T47D (cell line): ENCODE measurements around the gene DNER.
"Not testable (repeated sequence)": the region's sequence is repeated elsewhere in the genome, so short reads cannot be mapped to it uniquely, and the experiment has no call there.

Experiments used
- DNase-seq, 2 experiments: peaks; one replicate each; pipeline versions ENCODE4 v3.0.0 to v3.0.0-alpha.2; 2011 to 2012; ENCODE audit warnings: low read depth in 1 of 2, low spot score in 1 of 2
- JUND ChIP-seq: IDR thresholded peaks from 2 replicates; pipeline ENCODE4 v1.6.1; 2012; ENCODE audit warnings: low read depth
- in situ Hi-C: cut with HindIII; loops from 2 replicates; pipeline ENCODE4 v1.10.0; 2016; ENCODE audit warnings: low sequenced_read_pairs, low pct_unique_long_range_greater_than_20kb

Gene DNER

DNA sequence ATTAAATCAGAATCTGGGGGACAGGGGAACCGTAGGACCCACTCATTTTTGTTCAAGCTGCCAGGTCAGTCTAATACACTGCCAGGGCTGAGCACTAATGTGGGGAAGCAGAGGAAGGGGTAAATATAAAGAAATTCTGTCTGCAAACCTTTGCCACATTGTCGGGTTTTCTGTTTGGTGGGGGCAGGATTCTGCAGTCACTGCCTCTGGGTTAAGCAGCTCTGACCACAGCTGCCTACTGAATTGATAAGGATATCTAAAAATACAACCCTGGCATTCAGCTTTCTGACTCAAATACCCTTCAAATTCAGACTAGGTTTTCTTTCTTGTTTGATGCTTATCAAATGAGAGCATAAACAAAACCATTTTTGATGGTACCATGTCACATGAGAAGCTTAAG lies 6.0 kb downstream of the DNER start:
- in situ Hi-C loops, result no loop called here
- no peak for DNase-seq
- no peak for TF ChIP-seq JUND

DNA sequence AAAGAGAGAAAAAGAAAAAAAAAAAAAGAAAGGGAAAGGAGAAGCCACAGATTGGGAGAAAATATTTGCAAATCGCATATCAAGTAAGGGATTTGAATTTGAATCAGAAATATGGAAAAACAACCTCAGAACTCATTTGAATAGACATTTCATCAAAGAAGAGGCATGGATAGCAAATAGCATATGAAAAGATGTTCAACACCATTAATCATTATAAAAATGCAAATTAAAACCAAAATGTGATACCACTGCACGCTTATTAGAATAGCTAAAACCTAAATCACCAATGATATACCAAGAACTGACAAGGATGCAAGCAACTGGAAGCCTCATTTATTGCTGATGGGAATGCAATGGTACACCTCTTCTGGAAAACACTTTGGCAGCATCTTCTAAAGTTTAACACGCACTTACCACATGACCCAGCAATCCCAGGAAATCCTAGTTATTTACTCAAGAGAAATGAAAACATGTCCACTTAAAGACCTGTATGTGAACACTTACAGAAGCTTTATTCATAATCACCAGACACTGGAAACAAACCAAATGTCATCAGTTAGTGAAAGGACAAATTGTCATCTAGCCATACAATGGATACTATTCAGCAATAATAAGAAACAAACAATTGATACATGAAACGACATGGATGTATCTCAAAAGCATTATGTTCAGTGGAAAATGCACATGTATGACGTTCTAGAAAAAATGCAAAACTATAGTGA lies 10.3 kb downstream of the DNER start:
- DNase-seq, result no peak
- in situ Hi-C loops, result no loop called here
- no peak for TF ChIP-seq JUND

DNA sequence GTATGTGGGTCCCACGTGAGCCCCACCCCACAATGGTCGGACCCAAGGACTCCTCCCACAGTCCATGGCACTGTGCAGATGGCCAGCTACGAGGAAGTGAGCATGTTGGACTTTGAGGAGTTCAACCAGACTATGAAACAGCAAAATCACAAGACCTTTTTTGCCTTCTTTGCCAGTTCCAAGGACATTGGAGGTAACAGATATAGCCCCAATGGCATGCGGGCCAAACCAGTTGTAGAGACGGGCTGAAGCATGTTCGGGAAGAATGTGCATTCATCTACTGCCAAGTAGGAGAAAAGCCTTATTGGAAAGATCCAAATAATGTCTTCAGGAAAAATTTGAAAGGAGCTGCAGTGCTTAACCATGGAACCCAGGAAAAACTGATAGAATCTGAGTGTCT lies 12.6 kb downstream of the DNER start:
- DNase-seq, result no peak
- TF ChIP-seq JUND, result no peak
- in situ Hi-C loops, result no loop called here

DNA sequence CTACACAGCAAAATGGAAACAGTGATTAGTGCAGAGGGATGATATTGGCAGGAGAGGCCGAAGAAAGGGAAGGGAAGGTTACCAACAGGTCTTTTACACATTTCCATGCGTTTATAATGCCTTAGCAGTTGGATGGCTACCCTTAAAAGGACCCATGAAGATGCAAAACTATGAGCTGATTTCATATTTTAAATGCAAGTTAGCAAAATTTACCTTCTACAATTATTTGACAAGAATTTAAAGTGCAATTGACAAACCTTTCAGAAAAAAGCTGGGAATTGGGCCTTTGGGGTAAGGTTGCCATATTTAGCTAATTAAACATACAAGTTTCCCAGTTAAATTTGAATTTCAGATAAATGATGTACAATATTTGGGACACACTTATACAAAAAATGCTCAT lies 13.3 kb downstream of the DNER start:
- no peak for TF ChIP-seq JUND
- no peak for DNase-seq
- in situ Hi-C loops, result no loop called here

DNA sequence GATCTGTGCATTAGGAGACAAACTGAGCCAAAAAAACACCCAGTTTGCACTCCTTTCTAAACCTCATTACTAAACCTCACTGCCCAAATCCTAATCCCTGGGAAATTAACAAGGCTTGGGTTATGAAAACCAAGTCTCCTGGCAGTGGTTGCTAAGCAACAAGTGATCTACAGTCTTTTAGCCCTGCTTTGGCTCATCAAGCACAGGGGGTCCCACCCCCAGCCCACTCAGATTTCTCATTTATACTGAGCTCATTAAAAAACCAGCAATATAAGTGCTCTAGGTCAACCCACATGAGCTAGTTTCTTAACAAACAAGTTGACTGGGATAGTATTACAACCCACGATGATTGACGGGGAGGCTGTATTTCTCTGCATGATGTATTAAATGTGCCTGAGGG lies 18.4 kb downstream of the DNER start:
- TF ChIP-seq JUND, result no peak
- in situ Hi-C loops, result no loop called here
- DNase-seq, result no peak

DNA sequence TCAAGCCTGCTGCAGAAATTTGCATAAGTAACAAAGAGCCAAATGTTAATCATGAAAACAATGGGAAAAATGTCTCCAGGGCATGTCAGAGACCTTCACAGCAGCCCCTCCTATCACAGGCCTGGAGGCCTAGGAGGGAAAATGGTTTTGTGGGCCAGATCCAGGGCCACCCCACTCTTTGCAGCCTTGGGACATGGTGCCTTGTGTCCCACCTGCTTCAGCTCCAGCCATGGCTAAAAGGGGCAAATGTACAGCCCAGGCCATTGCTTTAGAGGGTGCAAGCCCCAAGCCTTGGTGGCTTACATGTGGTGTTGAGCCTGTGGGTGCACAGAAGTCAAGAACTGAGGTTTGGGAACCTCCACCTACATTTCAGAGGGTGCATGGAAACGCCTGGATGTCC lies 20.5 kb downstream of the DNER start:
- DNase-seq, in situ Hi-C loops: not testable (repeated sequence)

DNA sequence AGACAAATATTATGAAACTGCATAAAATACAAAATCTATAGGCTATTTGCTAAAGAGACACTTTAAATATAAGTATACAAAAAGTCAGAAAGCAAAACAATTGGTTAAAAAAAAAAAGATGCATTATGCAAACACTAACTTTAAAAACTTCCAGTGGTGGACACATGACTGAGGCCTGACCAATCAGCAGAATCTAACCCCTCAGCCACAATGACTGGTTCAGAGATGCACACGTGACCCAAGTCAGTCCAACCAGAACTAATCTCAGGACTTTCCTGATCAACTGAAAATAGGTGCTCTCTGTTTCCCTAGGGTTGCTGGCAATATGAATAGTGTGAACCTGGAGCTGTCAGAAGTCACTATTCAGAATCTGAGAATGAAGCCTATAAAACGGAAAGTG lies 22.7 kb downstream of the DNER start:
- TF ChIP-seq JUND, result no peak
- in situ Hi-C loops, result no loop called here
- DNase-seq, result no peak

DNA sequence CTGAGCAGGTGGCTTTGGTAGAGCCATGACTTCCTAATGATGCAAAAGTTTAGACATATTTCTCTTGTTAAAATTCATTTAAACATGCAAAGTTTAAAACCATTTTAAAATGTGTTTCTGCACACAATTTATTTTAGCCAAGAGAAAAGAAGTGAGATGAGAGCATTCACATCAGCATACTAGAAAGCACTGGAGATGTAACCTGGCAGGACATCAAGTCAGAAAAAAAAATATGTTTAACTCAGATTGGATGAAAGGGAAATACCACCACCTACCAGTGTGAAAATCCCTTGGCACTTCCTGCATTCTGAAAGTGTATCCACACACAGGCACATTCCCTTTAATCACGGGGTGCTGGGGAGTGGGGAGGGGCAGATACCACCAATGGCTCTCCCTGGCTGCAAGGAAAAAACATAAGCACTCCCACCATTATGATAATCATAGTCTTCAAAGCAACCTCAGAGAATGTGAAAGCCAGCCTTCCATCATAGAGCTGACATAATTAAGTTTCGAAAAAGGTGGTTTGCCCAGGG lies 25.0 kb downstream of the DNER start:
- TF ChIP-seq JUND, result no peak
- DNase-seq, result no peak
- in situ Hi-C loops, result no loop called here

DNA sequence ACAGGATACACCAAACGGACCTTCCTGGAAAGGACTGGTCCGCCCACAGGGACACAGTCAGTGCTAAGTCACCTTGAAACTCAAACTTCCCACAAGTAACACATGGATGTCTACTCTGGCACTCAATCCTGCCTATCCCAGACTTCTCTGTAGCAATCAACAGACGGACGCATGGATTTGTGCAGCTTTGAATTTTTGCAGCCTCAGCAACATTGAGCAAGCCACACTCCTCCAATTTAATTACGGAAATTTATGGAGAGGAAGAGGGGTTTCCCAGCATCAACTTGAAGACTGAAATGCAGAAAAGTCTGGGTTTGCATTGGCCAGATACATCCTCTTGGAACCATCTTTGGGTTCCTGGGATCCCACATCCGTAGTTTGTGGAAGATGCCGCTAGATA lies 26.2 kb downstream of the DNER start:
- in situ Hi-C loops, result no loop called here
- TF ChIP-seq JUND, result no peak
- no peak for DNase-seq

DNA sequence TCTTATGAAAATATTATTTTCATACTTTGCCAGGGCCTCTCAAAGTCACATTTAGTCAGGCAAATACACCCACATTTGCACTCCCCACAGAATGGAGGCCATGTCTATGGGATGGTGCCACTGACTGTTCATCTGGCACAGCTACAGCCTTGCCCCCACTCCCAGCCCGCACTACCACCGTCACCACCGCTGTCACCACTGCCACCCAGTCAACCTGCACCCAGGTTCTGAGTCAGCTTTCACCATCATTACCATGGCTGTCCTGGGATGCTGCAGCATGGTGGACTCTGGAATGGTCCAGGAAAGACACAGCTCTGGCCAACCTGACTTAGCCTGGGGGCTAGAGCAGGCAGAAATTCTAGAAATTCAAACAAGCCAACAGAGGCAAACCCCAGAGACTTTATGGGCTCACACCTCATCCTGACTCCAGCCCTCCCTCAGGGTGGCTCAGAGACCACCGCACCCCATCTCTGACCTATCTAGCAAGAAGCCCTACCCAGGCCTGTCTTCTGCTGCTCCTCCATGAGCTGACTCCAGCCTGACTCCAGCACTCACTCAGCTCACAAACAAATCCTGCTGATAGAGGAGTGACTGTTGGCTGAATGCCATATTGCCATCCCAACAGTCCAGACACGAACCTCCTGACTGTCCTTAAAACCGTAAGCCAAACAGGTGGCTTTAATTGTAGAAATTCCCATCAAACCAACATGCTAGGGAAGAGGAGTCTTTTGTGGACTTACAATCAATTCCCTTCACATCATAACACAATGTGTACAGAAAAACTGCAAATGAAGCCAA lies 28.0 kb downstream of the DNER start:
- DNase-seq, result no peak
- in situ Hi-C loops, result no loop called here

DNA sequence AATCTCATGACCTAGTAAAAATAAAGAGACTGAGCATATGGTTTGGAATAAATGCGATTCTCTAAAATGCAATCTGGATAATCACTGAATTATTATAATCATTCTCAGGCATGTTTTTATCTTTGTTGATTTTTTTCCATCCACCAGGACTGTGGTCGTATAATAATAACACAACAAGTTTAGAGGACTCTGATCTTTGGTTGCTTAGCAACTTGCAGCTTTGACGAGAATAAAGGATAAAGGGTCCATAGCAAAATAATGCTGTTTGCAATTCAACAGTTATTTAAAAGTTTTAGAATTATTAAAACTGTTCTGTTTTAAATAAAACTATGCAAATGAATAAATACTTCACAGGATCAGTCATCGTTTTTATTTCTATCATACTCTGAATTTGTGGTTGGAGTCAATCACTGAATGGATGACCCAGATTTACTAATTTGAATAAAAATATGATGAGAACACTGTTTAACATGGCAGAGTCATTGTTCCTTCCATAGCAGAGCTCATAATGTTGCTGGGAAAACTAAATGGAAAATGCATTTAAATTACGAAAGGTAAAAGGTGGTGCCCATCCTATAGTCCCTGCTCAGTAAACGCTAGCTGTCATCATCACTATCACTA lies 29.3 kb downstream of the DNER start:
- no peak for DNase-seq
- in situ Hi-C loops, result no loop called here
- no peak for TF ChIP-seq JUND

More for the DNA sequence above, 28.0 kb downstream of the DNER start:
- TF ChIP-seq JUND, result no peak

DNA sequence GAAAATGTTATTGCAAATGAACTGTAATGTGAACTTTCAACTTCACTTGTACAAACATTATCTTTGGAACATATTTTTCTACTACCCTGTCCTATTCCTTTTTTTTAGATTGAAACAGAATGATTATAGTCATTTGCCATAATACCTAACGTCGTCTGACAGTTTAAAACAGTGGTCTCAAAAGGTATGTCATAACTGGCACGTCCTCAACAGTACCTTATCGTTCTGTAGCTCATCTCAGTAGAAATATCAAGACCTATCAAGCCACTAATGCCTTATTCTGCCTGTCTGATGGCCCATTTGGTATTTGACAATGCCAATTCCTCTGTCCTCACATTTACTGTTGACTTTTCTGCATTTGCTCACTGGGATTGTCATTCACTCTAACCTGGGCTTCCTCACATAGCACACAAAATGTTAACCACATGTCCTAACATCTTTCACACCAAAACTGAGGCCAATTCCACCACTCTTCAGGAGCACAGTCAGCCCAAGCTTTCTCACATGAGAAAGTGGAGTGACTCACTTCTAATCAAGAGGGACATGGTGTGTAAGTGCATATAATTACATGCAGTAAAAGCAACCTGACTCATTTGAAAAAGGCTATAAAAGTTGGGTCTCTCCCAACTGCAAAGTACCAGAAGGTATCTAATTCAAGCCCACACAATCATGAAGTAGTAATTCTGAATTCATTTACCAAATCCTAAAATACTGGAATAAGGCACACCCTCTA lies 34.8 kb downstream of the DNER start:
- in situ Hi-C loops, result no loop called here
- no peak for TF ChIP-seq JUND
- DNase-seq, result no peak
